OCI-LY7 (cell line): Measurements from ENCODE around the gene CCL21.

ENCODE experiments used
- EZH2phosphoT487 ChIP-seq: fragments of 200-600 bp; sonication (generic); IDR thresholded peaks from 2 replicates; pipeline ENCODE4 v1.6.1; 2018; ENCODE audit warnings: low read depth, borderline replicate concordance, mild to moderate bottlenecking, mixed run types, antibody characterized with exemption, low read length, moderate library complexity, mixed read lengths
- TF ChIP-seq, protein P1 (sequence below): fragments of 200-600 bp; sonication (generic); conservative IDR thresholded peaks from 2 replicates; pipeline ENCODE4 v1.5.1; 2014; ENCODE audit warnings: mild to moderate bottlenecking, antibody characterized with exemption, low read length, moderate library complexity, mixed read lengths

- TF ChIP-seq, protein P1, sequence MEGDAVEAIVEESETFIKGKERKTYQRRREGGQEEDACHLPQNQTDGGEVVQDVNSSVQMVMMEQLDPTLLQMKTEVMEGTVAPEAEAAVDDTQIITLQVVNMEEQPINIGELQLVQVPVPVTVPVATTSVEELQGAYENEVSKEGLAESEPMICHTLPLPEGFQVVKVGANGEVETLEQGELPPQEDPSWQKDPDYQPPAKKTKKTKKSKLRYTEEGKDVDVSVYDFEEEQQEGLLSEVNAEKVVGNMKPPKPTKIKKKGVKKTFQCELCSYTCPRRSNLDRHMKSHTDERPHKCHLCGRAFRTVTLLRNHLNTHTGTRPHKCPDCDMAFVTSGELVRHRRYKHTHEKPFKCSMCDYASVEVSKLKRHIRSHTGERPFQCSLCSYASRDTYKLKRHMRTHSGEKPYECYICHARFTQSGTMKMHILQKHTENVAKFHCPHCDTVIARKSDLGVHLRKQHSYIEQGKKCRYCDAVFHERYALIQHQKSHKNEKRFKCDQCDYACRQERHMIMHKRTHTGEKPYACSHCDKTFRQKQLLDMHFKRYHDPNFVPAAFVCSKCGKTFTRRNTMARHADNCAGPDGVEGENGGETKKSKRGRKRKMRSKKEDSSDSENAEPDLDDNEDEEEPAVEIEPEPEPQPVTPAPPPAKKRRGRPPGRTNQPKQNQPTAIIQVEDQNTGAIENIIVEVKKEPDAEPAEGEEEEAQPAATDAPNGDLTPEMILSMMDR = no peak
- no peak for TF ChIP-seq EZH2phosphoT487
Measured at GRCh38 chr9:34665381-34666250, 44.3 kb downstream of the CCL21 start.
